ENCODE data around the gene NMNAT2. TPM values are rescaled to one million over a fixed set of nuclear protein-coding genes. Genes with fewer than 3 reads are reported as not detected.
"Not testable (repeated sequence)": the region's sequence is repeated elsewhere in the genome, so short reads cannot be mapped to it uniquely, and the experiment has no call there.

NMNAT2 gene
- polyA plus RNA-seq, 4 donors, result 3.0 to 12.9 (median 4.8) TPM

- no peak for DNase-seq (ENCODE audit: low read depth in 4 of 4, low spot score in 3 of 4)
Measured at GRCh38 chr1:183419399-183419798, 1.2 kb upstream of the NMNAT2 start.

- DNase-seq (ENCODE audit: low read depth in 4 of 4, low spot score in 3 of 4), result no peak
Measured at GRCh38 chr1:183418696-183419095, 516 bp upstream of the NMNAT2 start.

GRCh38 chr1:183416850-183417771 lies 1.1 kb downstream of the NMNAT2 start:
- DNase-seq (ENCODE audit: low read depth in 4 of 4, low spot score in 3 of 4), result peak; percentile 39 to 63 (median 60)

GRCh38 chr1:183414365-183414764 lies 3.8 kb downstream of the NMNAT2 start:
- DNase-seq (ENCODE audit: low read depth in 4 of 4, low spot score in 3 of 4), result no peak

- no peak for DNase-seq (ENCODE audit: low read depth in 4 of 4, low spot score in 3 of 4)
Measured at GRCh38 chr1:183411091-183411490, 7.1 kb downstream of the NMNAT2 start.

GRCh38 chr1:183407961-183408360 lies 10.2 kb downstream of the NMNAT2 start:
- DNase-seq (ENCODE audit: low read depth in 4 of 4, low spot score in 3 of 4), result no peak

GRCh38 chr1:183407474-183407873 lies 10.7 kb downstream of the NMNAT2 start:
- DNase-seq (ENCODE audit: low read depth in 4 of 4, low spot score in 3 of 4), result no peak

- DNase-seq (ENCODE audit: low read depth in 4 of 4, low spot score in 3 of 4), result no peak
Measured at GRCh38 chr1:183404476-183404875, 13.7 kb downstream of the NMNAT2 start.

- no peak for DNase-seq (ENCODE audit: low read depth in 4 of 4, low spot score in 3 of 4)
Measured at GRCh38 chr1:183403498-183403897, 14.7 kb downstream of the NMNAT2 start.

- not testable (repeated sequence) for DNase-seq (ENCODE audit: low read depth in 4 of 4, low spot score in 3 of 4)
Measured at GRCh38 chr1:183401565-183401964, 16.6 kb downstream of the NMNAT2 start.

- DNase-seq (ENCODE audit: low read depth in 4 of 4, low spot score in 3 of 4), result no peak
Measured at GRCh38 chr1:183394435-183394834, 23.7 kb downstream of the NMNAT2 start.

- DNase-seq (ENCODE audit: low read depth in 4 of 4, low spot score in 3 of 4), result no peak
Measured at GRCh38 chr1:183391863-183392262, 26.3 kb downstream of the NMNAT2 start.

- DNase-seq (ENCODE audit: low read depth in 4 of 4, low spot score in 3 of 4), result no peak
Measured at GRCh38 chr1:183390561-183390960, 27.6 kb downstream of the NMNAT2 start.

GRCh38 chr1:183388735-183389134 lies 29.4 kb downstream of the NMNAT2 start:
- no peak for DNase-seq (ENCODE audit: low read depth in 4 of 4, low spot score in 3 of 4)

- DNase-seq (ENCODE audit: low read depth in 4 of 4, low spot score in 3 of 4), result no peak
Measured at GRCh38 chr1:183385340-183386144, 32.6 kb downstream of the NMNAT2 start.

- no peak for DNase-seq (ENCODE audit: low read depth in 4 of 4, low spot score in 3 of 4)
Measured at GRCh38 chr1:183379951-183380350, 38.2 kb downstream of the NMNAT2 start.

GRCh38 chr1:183375381-183375780 lies 42.8 kb downstream of the NMNAT2 start:
- DNase-seq (ENCODE audit: low read depth in 4 of 4, low spot score in 3 of 4), result no peak

- DNase-seq (ENCODE audit: low read depth in 4 of 4, low spot score in 3 of 4), result no peak
Measured at GRCh38 chr1:183374825-183375224, 43.4 kb downstream of the NMNAT2 start.

GRCh38 chr1:183372586-183373230 lies 45.5 kb downstream of the NMNAT2 start:
- DNase-seq (ENCODE audit: low read depth in 4 of 4, low spot score in 3 of 4), result no peak

- no peak for DNase-seq (ENCODE audit: low read depth in 4 of 4, low spot score in 3 of 4)
Measured at GRCh38 chr1:183370399-183371058, 47.7 kb downstream of the NMNAT2 start.

All from left renal pelvis (tissue), 4 donors.